Measurements from ENCODE around the gene FRYL. TPM values are rescaled to one million over a fixed set of nuclear protein-coding genes. Genes with fewer than 3 reads are reported as not detected.

The FRYL gene
- polyA plus RNA-seq, 1 donor from 2014 or later: 64.0 TPM

DNA sequence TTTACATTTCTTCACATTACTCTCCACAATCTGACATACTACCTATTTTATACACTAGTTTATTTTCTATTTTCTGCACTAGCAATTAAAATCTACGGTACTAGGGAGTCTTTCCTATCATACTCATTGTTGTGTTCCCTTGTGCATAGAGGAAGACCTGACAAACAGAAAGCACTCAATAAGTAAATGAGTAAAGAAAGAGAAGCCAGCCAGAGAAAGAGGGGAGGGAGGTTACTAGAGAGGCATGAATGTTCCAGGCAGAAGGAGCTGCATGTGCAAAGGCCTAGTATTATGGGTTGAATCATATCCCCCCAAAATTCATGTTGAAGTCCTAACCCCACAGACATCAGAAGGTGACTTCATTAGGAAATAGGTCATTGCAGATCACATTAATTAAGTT lies 176.0 kb downstream of the FRYL start:
- Histone ChIP-seq H3K4me3 (ENCODE audit: low read length) (no peak overlapping the region), H3K9me3 (ENCODE audit: low read length) (no peaks in the 10 kb centered on the region), H2AFZ (ENCODE audit: low read depth, low read length) (no peak overlapping the region), H3K27me3 (ENCODE audit: insufficient read depth, low read depth, low read length) (no peaks in the 10 kb centered on the region), H3K4me2 (ENCODE audit: low read length) (no peak overlapping the region), H3K9me2 (ENCODE audit: insufficient read depth, low read length) (no peaks in the 10 kb centered on the region), H3K27ac (ENCODE audit: low read length) (no peak overlapping the region), H3F3A (ENCODE audit: insufficient read depth, low read length, poor library complexity, severe bottlenecking) (peaks cover 6% of the 10 kb centered on the region), H3K79me2 (replicated peaks; ENCODE audit: insufficient read depth, low read length) (no peaks in the 10 kb centered on the region), H3K9ac (ENCODE audit: low read length) (no peak overlapping the region), H3K36me3 (ENCODE audit: insufficient read depth, low read length) (peaks cover 3% of the 10 kb centered on the region), H4K20me1 (ENCODE audit: insufficient read depth) (no peaks in the 10 kb centered on the region)
- TF ChIP-seq POLR2AphosphoS5 (IDR thresholded peaks at IDR 0.05): no peak
- TF ChIP-seq CTCF (IDR thresholded peaks at IDR 0.05; ENCODE audit: poor library complexity, severe bottlenecking): no peak
- no peak for TF ChIP-seq REST (IDR thresholded peaks at IDR 0.05; ENCODE audit: borderline replicate concordance)
- TF ChIP-seq TAF1 (IDR thresholded peaks at IDR 0.05; ENCODE audit: low read depth): no peak
- TF ChIP-seq MXI1 (conservative IDR thresholded peaks at IDR 0.05; ENCODE audit: poor library complexity, severe bottlenecking): no peak
- TF ChIP-seq EZH2 (IDR thresholded peaks at IDR 0.05; ENCODE audit: borderline replicate concordance, insufficient read depth, low read length, poor library complexity, severe bottlenecking): no peak
- no peak for TF ChIP-seq RAD21 (conservative IDR thresholded peaks at IDR 0.05)
- no peak for TF ChIP-seq EP300 (conservative IDR thresholded peaks at IDR 0.05; ENCODE audit: poor library complexity, severe bottlenecking)
- no peak for TF ChIP-seq SMC3 (conservative IDR thresholded peaks at IDR 0.05; ENCODE audit: poor library complexity)

- Histone ChIP-seq H3K27me3 (ENCODE audit: insufficient read depth, low read depth, low read length) (no peaks in the 10 kb centered on the region), H3K79me2 (replicated peaks; ENCODE audit: insufficient read depth, low read length) (no peaks in the 10 kb centered on the region), H3K9me2 (ENCODE audit: insufficient read depth, low read length) (no peaks in the 10 kb centered on the region), H3K4me3 (ENCODE audit: low read length) (no peak overlapping the region), H3K27ac (ENCODE audit: low read length) (no peak overlapping the region), H2AFZ (ENCODE audit: low read depth, low read length) (no peak overlapping the region), H3K9me3 (ENCODE audit: low read length) (no peaks in the 10 kb centered on the region), H4K20me1 (ENCODE audit: insufficient read depth) (no peaks in the 10 kb centered on the region), H3K36me3 (ENCODE audit: insufficient read depth, low read length) (peaks cover 3% of the 10 kb centered on the region), H3K4me2 (ENCODE audit: low read length) (no peak overlapping the region), H3K9ac (ENCODE audit: low read length) (no peak overlapping the region), H3F3A (ENCODE audit: insufficient read depth, low read length, poor library complexity, severe bottlenecking) (peaks cover 6% of the 10 kb centered on the region)
- TF ChIP-seq CTCF (IDR thresholded peaks at IDR 0.05; ENCODE audit: poor library complexity, severe bottlenecking) (no peak), REST (IDR thresholded peaks at IDR 0.05; ENCODE audit: borderline replicate concordance) (no peak), POLR2AphosphoS5 (IDR thresholded peaks at IDR 0.05) (no peak), RAD21 (conservative IDR thresholded peaks at IDR 0.05) (no peak), SMC3 (conservative IDR thresholded peaks at IDR 0.05; ENCODE audit: poor library complexity) (no peak), EP300 (conservative IDR thresholded peaks at IDR 0.05; ENCODE audit: poor library complexity, severe bottlenecking) (no peak), TAF1 (IDR thresholded peaks at IDR 0.05; ENCODE audit: low read depth) (no peak), MXI1 (conservative IDR thresholded peaks at IDR 0.05; ENCODE audit: poor library complexity, severe bottlenecking) (no peak), EZH2 (IDR thresholded peaks at IDR 0.05; ENCODE audit: borderline replicate concordance, insufficient read depth, low read length, poor library complexity, severe bottlenecking) (no peak)
These were observed 176.6 kb downstream of the FRYL start for GRCh38 chr4:48603366-48604003.
